ENCODE data around the gene OLIG1.
A peak's percentile ranks its signal among the peaks of the same experiment; 100 is the strongest.

Gene OLIG1

GRCh38 chr21:33022828-33023573, 46.9 kb upstream of the OLIG1 start:
- Histone ChIP-seq H3K4me3 (ENCODE audit: low read depth, low read length) (no peak overlapping the region), H3K27me3 (ENCODE audit: insufficient read depth, low read depth, severe bottlenecking) (peaks cover 47% of the 10 kb centered on the region), H3K36me3 (no peaks in the 10 kb centered on the region), H3K9me3 (ENCODE audit: severe bottlenecking) (no peaks in the 10 kb centered on the region), H3K27ac (no peak overlapping the region)
- DNase-seq: no peak
- no peak for TF ChIP-seq CTCF (IDR thresholded peaks at IDR 0.05; ENCODE audit: low read depth, low read length)

- H3K27me3 ChIP-seq (ENCODE audit: insufficient read depth, low read depth, severe bottlenecking): peaks cover 54% of the 10 kb centered on the region
- H3K36me3 ChIP-seq: no peaks in the 10 kb centered on the region
- DNase-seq: no peak
- TF ChIP-seq CTCF (IDR thresholded peaks at IDR 0.05; ENCODE audit: low read depth, low read length): no peak
- H3K27ac ChIP-seq: no peak overlapping the region
- H3K9me3 ChIP-seq (ENCODE audit: severe bottlenecking): no peaks in the 10 kb centered on the region
- peak overlapping the region; percentile 18 for H3K4me3 ChIP-seq (ENCODE audit: low read depth, low read length)
Measured at GRCh38 chr21:33023574-33024200, 46.3 kb upstream of the OLIG1 start.

- Histone ChIP-seq H3K36me3 (no peaks in the 10 kb centered on the region), H3K9me3 (ENCODE audit: severe bottlenecking) (no peaks in the 10 kb centered on the region), H3K27me3 (ENCODE audit: insufficient read depth, low read depth, severe bottlenecking) (peaks cover 55% of the 10 kb centered on the region), H3K4me3 (ENCODE audit: low read depth, low read length) (peak overlapping the region; percentile 76), H3K27ac (no peak overlapping the region)
- TF ChIP-seq CTCF (IDR thresholded peaks at IDR 0.05; ENCODE audit: low read depth, low read length): no peak
- DNase-seq: no peak
Measured at GRCh38 chr21:33024201-33025103, 45.5 kb upstream of the OLIG1 start.

GRCh38 chr21:33025106-33025488, 44.8 kb upstream of the OLIG1 start:
- no peaks in the 10 kb centered on the region for H3K9me3 ChIP-seq (ENCODE audit: severe bottlenecking)
- no peaks in the 10 kb centered on the region for H3K36me3 ChIP-seq
- DNase-seq: peak; percentile 85
- peak overlapping the region; percentile 76 for H3K4me3 ChIP-seq (ENCODE audit: low read depth, low read length)
- TF ChIP-seq CTCF (IDR thresholded peaks at IDR 0.05; ENCODE audit: low read depth, low read length): peak; percentile 74
- H3K27me3 ChIP-seq (ENCODE audit: insufficient read depth, low read depth, severe bottlenecking): peaks cover 55% of the 10 kb centered on the region
- no peak overlapping the region for H3K27ac ChIP-seq

GRCh38 chr21:33025489-33026442, 44.2 kb upstream of the OLIG1 start, which contains the start of gene OLIG2:
Gene OLIG2 (plus strand): TSS chr21:33025935. CDS start chr21:33026863, 928 bp downstream.
- Histone ChIP-seq H3K27me3 (ENCODE audit: insufficient read depth, low read depth, severe bottlenecking) (peaks cover 55% of the 10 kb centered on the region), H3K36me3 (no peaks in the 10 kb centered on the region), H3K4me3 (ENCODE audit: low read depth, low read length) (peak within 1 kb of the TSS; percentile 76), H3K27ac (no peak within 1 kb of the TSS), H3K9me3 (ENCODE audit: severe bottlenecking) (no peaks in the 10 kb centered on the region)
- DNase-seq: peak; percentile 96
- TF ChIP-seq CTCF (IDR thresholded peaks at IDR 0.05; ENCODE audit: low read depth, low read length): no peak
